ENCODE results near the gene MADD.

The MADD gene

GRCh38 chr11:47360341-47360740 lies 90.4 kb downstream of the MADD start:
- no peak for DNase-seq

GRCh38 chr11:47361419-47361818 lies 91.5 kb downstream of the MADD start:
- DNase-seq: no peak

GRCh38 chr11:47366020-47366490 lies 96.1 kb downstream of the MADD start:
- no peak for DNase-seq

- DNase-seq: no peak
Measured at GRCh38 chr11:47369676-47370075, 99.7 kb downstream of the MADD start.

- DNase-seq: no peak
Measured at GRCh38 chr11:47372422-47372821, 102.5 kb downstream of the MADD start.

- peak; percentile 54 for DNase-seq
Measured at GRCh38 chr11:47373876-47374719, 104.2 kb downstream of the MADD start.

- DNase-seq: no peak
Measured at GRCh38 chr11:47374720-47375019, 104.7 kb downstream of the MADD start.

- no peak for DNase-seq
Measured at GRCh38 chr11:47375020-47375419, 105.1 kb downstream of the MADD start.

GRCh38 chr11:47375546-47376085 lies 105.7 kb downstream of the MADD start:
- DNase-seq: no peak

GRCh38 chr11:47376107-47376524 lies 106.2 kb downstream of the MADD start:
- no peak for DNase-seq

GRCh38 chr11:47376525-47377371 lies 106.8 kb downstream of the MADD start:
- no peak for DNase-seq

- DNase-seq: no peak
Measured at GRCh38 chr11:47377571-47378009, 107.7 kb downstream of the MADD start.

GRCh38 chr11:47378010-47378835 lies 108.3 kb downstream of the MADD start, which contains the start of gene SPI1:
Gene SPI1, minus strand, starts transcription at chr11:47378547. Its CDS starts 194 bp downstream, at chr11:47378353.
- DNase-seq: no peak

GRCh38 chr11:47378836-47379170 lies 108.9 kb downstream of the MADD start:
- DNase-seq: no peak

GRCh38 chr11:47379317-47379716 lies 109.4 kb downstream of the MADD start:
- DNase-seq: no peak
